HAP-1 (cell line): ENCODE results near the gene PLXNB1.

ENCODE experiments used
- DNase-seq, 2 experiments: peaks; one replicate each; pipeline ENCODE4 v3.0.0-alpha.2; 2016 to 2020; ENCODE audit warnings: low spot score in 2 of 2
- H3K27me3 ChIP-seq: fragments of 250-450 bp; sonication (Bioruptor Pico); 2 replicates; pipeline ENCODE4 v1.5.1; 2020; ENCODE audit warnings: low read depth, mild to moderate bottlenecking, moderate library complexity
- H3K36me3 ChIP-seq: fragments of 250-450 bp; sonication (Bioruptor Pico); replicated peaks from 2 replicates; pipeline ENCODE4 v1.5.1; 2020; ENCODE audit warnings: mild to moderate bottlenecking
- H3K4me1 ChIP-seq: fragments of 250-450 bp; sonication (Bioruptor Pico); 2 replicates; pipeline ENCODE4 v1.5.1; 2020; ENCODE audit warnings: mild to moderate bottlenecking
- H3K4me3 ChIP-seq: fragments of 250-450 bp; sonication (Bioruptor Pico); 2 replicates; pipeline ENCODE4 v1.5.1; 2020; ENCODE audit warnings: mild to moderate bottlenecking, moderate library complexity
- H3K9me3 ChIP-seq: fragments of 250-450 bp; sonication (Bioruptor Pico); 2 replicates; pipeline ENCODE4 v1.5.1; 2020; ENCODE audit warnings: mild to moderate bottlenecking, moderate library complexity
- in situ Hi-C: fragments of 300-500 bp; cut with MboI; formaldehyde crosslinking; loops from 3 replicates; pipeline ENCODE4 v1.14.3; 2020; ENCODE audit warnings: low sequenced_read_pairs, inconsistent platforms, mixed read lengths

The PLXNB1 gene

GRCh38 chr3:48425281-48425812 is 4.5 kb downstream of the PLXNB1 start:
- no peaks in the 10 kb centered on the region for H3K27me3 ChIP-seq
- no peaks in the 10 kb centered on the region for H3K9me3 ChIP-seq
- no peak for DNase-seq
- H3K36me3 ChIP-seq = no peaks in the 10 kb centered on the region
- no peak overlapping the region for H3K4me3 ChIP-seq
- peaks cover 9% of the 10 kb centered on the region for H3K4me1 ChIP-seq
- in situ Hi-C loops = no loop called here

DNA sequence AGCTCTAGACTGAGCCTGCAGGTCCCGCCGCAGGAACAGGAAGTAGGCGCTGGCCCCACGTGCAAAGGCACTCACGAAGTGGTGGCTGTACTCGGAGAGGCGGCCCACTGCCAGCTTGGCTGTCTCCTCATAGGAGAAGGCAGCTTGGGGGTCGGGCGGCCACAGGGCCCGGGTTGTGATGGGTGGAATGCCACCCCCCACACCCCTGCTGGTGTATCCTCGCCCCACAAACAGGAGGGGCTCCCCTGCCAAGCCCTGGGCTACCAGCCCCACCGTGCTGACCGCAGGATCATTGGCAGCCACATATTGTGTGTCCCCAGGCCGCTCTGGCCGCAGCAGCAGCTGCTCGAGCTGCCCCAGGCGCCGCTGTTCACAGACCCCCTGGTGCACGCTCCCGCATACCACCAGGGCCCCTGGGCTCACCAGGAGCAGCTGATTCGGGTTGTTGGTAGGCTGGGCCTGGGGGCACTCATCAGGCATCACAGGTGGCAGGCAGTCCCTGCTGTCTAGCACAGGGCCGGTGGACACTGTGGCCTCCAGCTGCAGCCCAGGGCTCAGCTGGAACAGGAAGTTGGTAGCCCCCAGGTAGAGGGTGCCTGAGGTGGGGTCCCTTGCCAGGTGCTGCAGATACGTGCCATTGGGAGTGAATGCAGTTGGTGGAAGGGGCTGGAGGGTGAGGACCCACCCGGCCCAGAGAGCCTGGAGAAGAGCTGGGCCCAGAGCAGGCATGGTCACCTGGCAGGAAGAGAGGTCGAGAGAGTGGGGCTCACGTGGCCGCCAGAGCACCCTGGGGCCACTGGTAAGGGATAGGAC is 5.8 kb downstream of the PLXNB1 start:
- no peak for DNase-seq
- Histone ChIP-seq H3K9me3 (no peaks in the 10 kb centered on the region), H3K4me3 (no peak overlapping the region), H3K36me3 (no peaks in the 10 kb centered on the region), H3K4me1 (peaks cover 5% of the 10 kb centered on the region), H3K27me3 (no peaks in the 10 kb centered on the region)
- in situ Hi-C loops = no loop called here

DNA sequence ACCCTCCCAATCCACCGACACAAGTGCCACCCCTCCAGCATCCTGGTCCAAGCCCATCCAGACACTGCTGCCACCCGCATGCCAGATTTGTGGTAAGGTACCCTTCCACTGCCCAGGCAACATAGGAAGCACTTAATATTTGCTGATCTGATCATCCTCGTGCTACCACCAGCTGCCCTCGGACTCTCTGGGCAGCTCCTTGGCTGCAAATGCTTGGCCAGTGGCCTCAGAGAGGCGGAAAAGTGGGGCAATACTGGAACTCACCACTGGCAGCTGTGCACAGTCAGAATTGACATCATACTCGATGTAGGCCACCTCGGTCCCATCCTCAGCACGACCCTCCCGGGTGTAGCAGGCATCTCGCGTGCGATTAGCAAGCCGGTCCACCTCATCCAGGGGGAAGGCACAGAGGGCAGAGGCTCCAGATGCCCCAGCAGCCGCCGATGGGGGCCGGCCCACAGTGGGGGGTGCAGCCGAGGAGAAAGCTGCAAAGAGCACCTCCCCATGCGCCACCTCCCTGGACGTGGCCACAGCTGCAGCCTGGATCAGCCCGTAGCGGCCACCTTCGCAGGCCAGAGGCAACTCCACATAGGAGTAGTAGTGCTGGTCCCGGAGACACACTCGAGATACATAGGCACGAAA is 6.5 kb downstream of the PLXNB1 start:
- no peak for DNase-seq
- H3K27me3 ChIP-seq = no peaks in the 10 kb centered on the region
- in situ Hi-C loops = no loop called here
- no peak overlapping the region for H3K4me3 ChIP-seq
- peaks cover 4% of the 10 kb centered on the region for H3K4me1 ChIP-seq
- H3K36me3 ChIP-seq = no peaks in the 10 kb centered on the region
- no peaks in the 10 kb centered on the region for H3K9me3 ChIP-seq

GRCh38 chr3:48422681-48423080 is 7.2 kb downstream of the PLXNB1 start:
- Histone ChIP-seq H3K27me3 (no peaks in the 10 kb centered on the region), H3K4me3 (no peak overlapping the region), H3K9me3 (no peaks in the 10 kb centered on the region), H3K36me3 (no peaks in the 10 kb centered on the region), H3K4me1 (no peaks in the 10 kb centered on the region)
- DNase-seq = no peak
- in situ Hi-C loops = no loop called here

GRCh38 chr3:48422272-48422671 is 7.6 kb downstream of the PLXNB1 start:
- Histone ChIP-seq H3K4me1 (no peaks in the 10 kb centered on the region), H3K36me3 (no peaks in the 10 kb centered on the region), H3K4me3 (no peak overlapping the region), H3K27me3 (no peaks in the 10 kb centered on the region), H3K9me3 (no peaks in the 10 kb centered on the region)
- in situ Hi-C loops = no loop called here
- DNase-seq = no peak

DNA sequence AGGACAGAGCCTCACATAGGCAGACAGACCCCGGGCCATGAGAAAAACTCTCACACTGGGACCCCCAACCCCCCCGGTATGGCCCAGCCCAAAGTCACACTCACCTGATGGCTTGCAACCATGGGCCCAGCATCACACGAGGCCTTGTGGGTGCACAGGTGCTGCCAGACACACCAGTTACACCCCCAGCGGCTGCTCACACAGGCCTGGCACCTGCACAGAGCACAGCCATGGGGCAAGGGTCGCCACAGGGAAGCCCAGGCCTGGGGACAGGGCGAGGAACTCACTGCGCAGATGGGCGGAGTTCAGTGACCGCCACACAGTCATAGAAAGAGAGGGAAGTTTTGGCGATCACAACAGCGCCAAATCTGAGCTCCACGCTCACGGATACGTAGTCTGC is 9.3 kb downstream of the PLXNB1 start:
- no peak for DNase-seq
- in situ Hi-C loops = no loop called here
- Histone ChIP-seq H3K36me3 (no peaks in the 10 kb centered on the region), H3K4me1 (no peaks in the 10 kb centered on the region), H3K9me3 (no peaks in the 10 kb centered on the region), H3K4me3 (no peak overlapping the region), H3K27me3 (no peaks in the 10 kb centered on the region)

- no peaks in the 10 kb centered on the region for H3K27me3 ChIP-seq
- no peaks in the 10 kb centered on the region for H3K4me1 ChIP-seq
- H3K36me3 ChIP-seq = peaks cover 3% of the 10 kb centered on the region; the same call in 1 of the 2 replicates
- in situ Hi-C loops = no loop called here
- H3K9me3 ChIP-seq = no peaks in the 10 kb centered on the region
- H3K4me3 ChIP-seq = no peak overlapping the region
- no peak for DNase-seq
Observed at GRCh38 chr3:48419597-48419996, 10.3 kb downstream of the PLXNB1 start.

DNA sequence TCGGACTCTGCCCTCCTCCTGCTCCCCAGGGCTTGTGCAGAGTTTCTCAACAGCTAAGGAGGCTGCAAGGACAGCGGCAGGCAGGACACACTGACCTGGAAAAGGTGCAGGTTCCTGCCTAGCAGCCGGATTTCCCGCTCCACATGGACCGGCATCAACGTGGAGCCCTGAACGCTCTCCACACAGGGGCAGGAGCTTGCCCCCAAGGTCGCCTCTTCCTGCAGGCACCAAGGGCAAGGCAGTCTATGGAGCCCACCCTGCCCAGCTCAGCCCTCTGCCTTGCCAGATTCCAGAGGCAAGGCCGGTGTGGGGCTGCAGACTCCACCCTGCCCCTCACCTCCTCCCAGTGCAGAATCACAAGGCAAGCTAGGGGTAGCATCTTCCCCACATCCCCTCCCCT is 10.7 kb downstream of the PLXNB1 start:
- Histone ChIP-seq H3K4me1 (no peaks in the 10 kb centered on the region), H3K4me3 (no peak overlapping the region), H3K9me3 (no peaks in the 10 kb centered on the region), H3K27me3 (no peaks in the 10 kb centered on the region), H3K36me3 (peaks cover 6% of the 10 kb centered on the region; the same call in 1 of the 2 replicates)
- in situ Hi-C loops = no loop called here
- DNase-seq = no peak

DNA sequence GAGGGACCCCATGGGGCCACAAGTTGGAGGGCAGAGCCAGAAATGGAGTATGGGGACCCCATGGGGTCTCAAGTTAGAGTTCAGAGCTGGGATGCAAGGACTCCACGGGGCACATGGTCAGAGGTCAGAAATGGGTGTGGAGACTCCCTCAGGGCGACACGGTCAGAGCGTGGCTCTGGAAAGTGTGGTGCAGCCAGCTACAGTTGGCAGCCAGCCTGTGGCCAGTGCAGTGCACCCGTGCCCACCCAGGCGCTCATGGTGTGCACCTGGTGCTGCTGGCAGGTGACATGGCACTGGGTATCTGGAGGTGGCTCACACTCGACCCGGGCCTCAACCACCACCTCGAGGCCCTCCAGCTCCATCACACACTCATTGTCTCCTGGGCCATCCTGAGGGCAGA is 11.2 kb downstream of the PLXNB1 start:
- DNase-seq = no peak
- Histone ChIP-seq H3K4me1 (no peaks in the 10 kb centered on the region), H3K36me3 (peaks cover 6% of the 10 kb centered on the region; the same call in 1 of the 2 replicates), H3K27me3 (no peaks in the 10 kb centered on the region), H3K4me3 (no peak overlapping the region), H3K9me3 (no peaks in the 10 kb centered on the region)
- in situ Hi-C loops = no loop called here

- peaks cover 6% of the 10 kb centered on the region; the same call in 1 of the 2 replicates for H3K36me3 ChIP-seq
- no peaks in the 10 kb centered on the region for H3K4me1 ChIP-seq
- H3K27me3 ChIP-seq = no peaks in the 10 kb centered on the region
- in situ Hi-C loops = no loop called here
- H3K4me3 ChIP-seq = no peak overlapping the region
- no peaks in the 10 kb centered on the region for H3K9me3 ChIP-seq
- no peak for DNase-seq
Observed at GRCh38 chr3:48418140-48418539, 11.7 kb downstream of the PLXNB1 start.

DNA sequence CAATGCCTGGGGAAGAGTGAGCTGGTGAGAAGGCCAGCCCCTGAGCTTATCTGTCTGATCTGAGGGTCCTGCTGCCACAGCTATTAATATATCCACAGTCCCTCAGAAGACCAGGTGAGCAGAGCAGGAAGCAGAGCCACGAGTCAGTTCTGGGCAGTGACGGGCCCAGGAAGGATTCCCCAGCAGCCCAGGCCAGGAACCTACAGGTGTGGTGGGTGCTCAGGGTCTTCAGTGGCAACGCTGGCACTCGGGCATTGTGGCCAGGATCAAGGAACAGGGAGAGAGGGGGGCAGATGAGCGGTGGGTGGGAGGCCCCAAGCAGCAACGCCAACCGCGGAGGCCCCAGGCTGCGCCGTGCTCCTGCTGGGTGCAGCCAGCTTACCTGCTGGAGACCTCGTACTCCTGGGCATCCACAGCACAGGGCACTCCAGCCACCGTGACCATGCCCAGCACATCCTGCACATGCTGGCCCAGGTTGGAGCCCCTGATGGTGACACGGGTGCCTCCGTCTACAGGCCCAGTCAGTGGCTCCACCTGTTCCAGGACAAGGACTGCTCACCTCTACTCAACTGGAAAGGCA is 12.3 kb downstream of the PLXNB1 start:
- no peak overlapping the region for H3K4me3 ChIP-seq
- peaks cover 6% of the 10 kb centered on the region; the same call in 1 of the 2 replicates for H3K36me3 ChIP-seq
- H3K4me1 ChIP-seq = no peaks in the 10 kb centered on the region
- in situ Hi-C loops = no loop called here
- DNase-seq = no peak
- no peaks in the 10 kb centered on the region for H3K27me3 ChIP-seq
- no peaks in the 10 kb centered on the region for H3K9me3 ChIP-seq

- Histone ChIP-seq H3K27me3 (no peaks in the 10 kb centered on the region), H3K36me3 (peaks cover 6% of the 10 kb centered on the region; the same call in 1 of the 2 replicates)
- in situ Hi-C loops = no loop called here
Observed at GRCh38 chr3:48416546-48416945, 13.3 kb downstream of the PLXNB1 start.

GRCh38 chr3:48416091-48416505 is 13.8 kb downstream of the PLXNB1 start:
- H3K36me3 ChIP-seq = peaks cover 6% of the 10 kb centered on the region; the same call in 1 of the 2 replicates
- no peaks in the 10 kb centered on the region for H3K27me3 ChIP-seq
- no peak overlapping the region for H3K4me3 ChIP-seq
- H3K9me3 ChIP-seq = no peaks in the 10 kb centered on the region
- no peaks in the 10 kb centered on the region for H3K4me1 ChIP-seq
- in situ Hi-C loops = no loop called here
- DNase-seq = no peak

More at GRCh38 chr3:48416546-48416945, 13.3 kb downstream of the PLXNB1 start:
- Histone ChIP-seq H3K9me3 (no peaks in the 10 kb centered on the region), H3K4me3 (no peak overlapping the region), H3K4me1 (no peaks in the 10 kb centered on the region)
- DNase-seq = no peak
